Astrocyte (in vitro differentiated cells and primary cell): ENCODE measurements around the gene PAIP2. TPM values are rescaled to one million over a fixed set of nuclear protein-coding genes. Genes with fewer than 3 reads are reported as not detected.

Source experiments
- DNase-seq: peaks from one replicate; pipeline ENCODE4 v3.0.0-alpha.2; 2010; ENCODE audit warnings: low read depth
- FAIRE-seq: peaks from 2 replicates; lab custom pipeline; 2011; peaks lifted over from hg19 to GRCh38; lab: Jason Lieb, UNC
- H2AFZ ChIP-seq: 2 replicates; pipeline ENCODE4 v1.6.0; 2012; ENCODE audit warnings: low read depth, low read length, inconsistent platforms
- H3K27ac ChIP-seq: 2 replicates; pipeline ENCODE4 v1.5.1; 2011; ENCODE audit warnings: low read depth, low read length, inconsistent platforms
- H3K27me3 ChIP-seq: 2 replicates; pipeline ENCODE4 v1.6.0; 2011; ENCODE audit warnings: low read length, inconsistent platforms; ENCODE audit not compliant: insufficient read depth
- H3K36me3 ChIP-seq: 2 replicates; pipeline ENCODE4 v1.5.1; 2011; ENCODE audit warnings: low read length, inconsistent platforms; ENCODE audit not compliant: insufficient read depth
- H3K4me1 ChIP-seq: 2 replicates; pipeline ENCODE4 v1.5.1; 2011; ENCODE audit warnings: low read length, inconsistent platforms; ENCODE audit not compliant: insufficient read depth
- H3K4me2 ChIP-seq: 2 replicates; pipeline ENCODE4 v1.6.0; 2012; ENCODE audit warnings: low read length, inconsistent platforms
- H3K4me3 ChIP-seq: 2 replicates; pipeline ENCODE4 v1.5.1; 2011; ENCODE audit warnings: low read depth, mild to moderate bottlenecking, low read length, inconsistent platforms; ENCODE audit not compliant: insufficient read depth
- H3K79me2 ChIP-seq: 2 replicates; pipeline ENCODE4 v1.6.0; 2012; ENCODE audit warnings: mild to moderate bottlenecking, low read length, inconsistent platforms; ENCODE audit not compliant: insufficient read depth
- H3K9ac ChIP-seq: 2 replicates; pipeline ENCODE4 v1.6.0; 2012; ENCODE audit warnings: mild to moderate bottlenecking, low read length, inconsistent platforms
- H3K9me3 ChIP-seq: 2 replicates; pipeline ENCODE4 v1.5.1; 2012; ENCODE audit warnings: low read depth, mild to moderate bottlenecking, low read length, inconsistent platforms; ENCODE audit not compliant: insufficient read depth
- H4K20me1 ChIP-seq: 2 replicates; pipeline ENCODE4 v1.6.0; 2012; ENCODE audit warnings: low read length, inconsistent platforms; ENCODE audit not compliant: insufficient read depth
- H3K27ac Mint-ChIP-seq: one replicate; pipeline ENCODE4 v1.8.0; 2021; ENCODE audit warnings: mild to moderate bottlenecking, mixed read lengths; ENCODE audit not compliant: unreplicated experiment
- H3K27me3 Mint-ChIP-seq: one replicate; pipeline ENCODE4 v1.8.0; 2021; ENCODE audit warnings: low read depth, mixed read lengths; ENCODE audit not compliant: unreplicated experiment
- H3K36me3 Mint-ChIP-seq: one replicate; pipeline ENCODE4 v1.8.0; 2021; ENCODE audit warnings: low read depth, mixed read lengths; ENCODE audit not compliant: unreplicated experiment
- H3K4me1 Mint-ChIP-seq: one replicate; pipeline ENCODE4 v1.8.0; 2021; ENCODE audit warnings: low read depth, mixed read lengths; ENCODE audit not compliant: unreplicated experiment
- H3K4me3 Mint-ChIP-seq: one replicate; pipeline ENCODE4 v1.8.0; 2021; ENCODE audit warnings: mild to moderate bottlenecking, moderate library complexity, mixed read lengths; ENCODE audit not compliant: unreplicated experiment
- H3K9me3 Mint-ChIP-seq: one replicate; pipeline ENCODE4 v1.8.0; 2021; ENCODE audit warnings: mild to moderate bottlenecking, mixed read lengths; ENCODE audit not compliant: unreplicated experiment
- EZH2 ChIP-seq: IDR thresholded peaks from 2 replicates; pipeline ENCODE4 v1.6.1; 2012; ENCODE audit warnings: mild to moderate bottlenecking, low read length, inconsistent platforms; ENCODE audit not compliant: insufficient read depth
- total RNA-seq: library from RNA; stranded (reverse); gene quantifications from 2 replicates; pipeline ENCODE4 v1.2.1, GENCODE V29; 2021
- TF ChIP-seq, protein P1 (sequence below): IDR thresholded peaks from 2 replicates; pipeline ENCODE4 v1.5.1; 2011; ENCODE audit warnings: low read depth, mild to moderate bottlenecking, inconsistent platforms, low read length, moderate library complexity; ENCODE audit not compliant: insufficient read depth

Gene PAIP2
- total RNA-seq, 1 donor from 2014 or later = 75.3 TPM

DNA sequence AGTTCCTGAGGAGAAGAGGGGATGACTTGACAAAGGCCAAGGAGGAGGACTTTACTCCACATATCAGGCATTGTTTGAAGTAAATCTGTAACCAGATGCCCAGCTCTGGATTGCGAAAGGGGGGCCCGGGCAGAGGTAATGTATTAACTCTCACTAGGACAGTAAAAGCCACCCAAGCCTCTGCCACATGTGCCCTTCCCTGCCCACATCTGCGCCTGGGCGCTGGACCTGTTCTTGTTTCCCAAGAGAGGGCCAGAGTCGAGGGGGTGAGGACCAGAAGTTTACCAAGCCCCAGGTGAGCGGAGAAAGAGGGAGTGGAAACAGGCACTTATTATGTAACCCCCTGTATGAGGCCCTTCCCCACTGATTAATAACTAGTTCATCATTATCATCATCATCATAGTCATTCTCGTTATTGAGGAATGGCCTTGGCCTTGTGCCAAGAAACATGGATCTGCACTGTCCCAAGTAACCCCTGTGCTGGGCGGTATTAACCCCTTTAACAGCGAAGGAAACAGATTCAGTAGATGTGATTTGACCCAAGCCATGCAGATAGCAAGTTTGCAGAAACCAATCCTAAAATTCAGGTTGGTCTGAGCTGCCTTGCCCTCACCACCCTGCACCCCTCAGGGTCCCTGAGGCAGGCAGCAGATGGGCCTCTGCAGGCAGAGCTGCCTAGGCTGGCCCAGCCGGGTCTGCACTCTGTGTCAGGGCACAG is 41.8 kb downstream of the PAIP2 start, which contains the start of gene SLC23A1:
Gene SLC23A1, minus strand, starts transcription at position 23 of the 718 bp plus-strand sequence. CDS start 44 bp downstream, outside the sequence.
- Histone ChIP-seq H3K36me3 (no peaks in the 10 kb centered on the region), H3K79me2 (no peaks in the 10 kb centered on the region), H3K4me2 (no peak within 1 kb of the TSS), H3K4me3 (no peak within 1 kb of the TSS), H3K27ac (no peak within 1 kb of the TSS), H3K4me1 (no peaks in the 10 kb centered on the region), H3K27me3 (no peaks in the 10 kb centered on the region), H4K20me1 (peaks cover 7% of the 10 kb centered on the region), H3K9ac (no peak within 1 kb of the TSS), H3K9me3 (no peaks in the 10 kb centered on the region), H2AFZ (no peak within 1 kb of the TSS)
- no peak within 1 kb of the TSS for H3K4me3 Mint-ChIP-seq
- no peaks in the 10 kb centered on the region for H3K4me1 Mint-ChIP-seq
- FAIRE-seq = no peak
- no peak for DNase-seq
- no peak within 1 kb of the TSS for H3K27ac Mint-ChIP-seq
- TF ChIP-seq, protein P1, sequence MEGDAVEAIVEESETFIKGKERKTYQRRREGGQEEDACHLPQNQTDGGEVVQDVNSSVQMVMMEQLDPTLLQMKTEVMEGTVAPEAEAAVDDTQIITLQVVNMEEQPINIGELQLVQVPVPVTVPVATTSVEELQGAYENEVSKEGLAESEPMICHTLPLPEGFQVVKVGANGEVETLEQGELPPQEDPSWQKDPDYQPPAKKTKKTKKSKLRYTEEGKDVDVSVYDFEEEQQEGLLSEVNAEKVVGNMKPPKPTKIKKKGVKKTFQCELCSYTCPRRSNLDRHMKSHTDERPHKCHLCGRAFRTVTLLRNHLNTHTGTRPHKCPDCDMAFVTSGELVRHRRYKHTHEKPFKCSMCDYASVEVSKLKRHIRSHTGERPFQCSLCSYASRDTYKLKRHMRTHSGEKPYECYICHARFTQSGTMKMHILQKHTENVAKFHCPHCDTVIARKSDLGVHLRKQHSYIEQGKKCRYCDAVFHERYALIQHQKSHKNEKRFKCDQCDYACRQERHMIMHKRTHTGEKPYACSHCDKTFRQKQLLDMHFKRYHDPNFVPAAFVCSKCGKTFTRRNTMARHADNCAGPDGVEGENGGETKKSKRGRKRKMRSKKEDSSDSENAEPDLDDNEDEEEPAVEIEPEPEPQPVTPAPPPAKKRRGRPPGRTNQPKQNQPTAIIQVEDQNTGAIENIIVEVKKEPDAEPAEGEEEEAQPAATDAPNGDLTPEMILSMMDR = no peak
- TF ChIP-seq EZH2 = no peak
- peaks cover 8% of the 10 kb centered on the region for H3K36me3 Mint-ChIP-seq
- H3K27me3 Mint-ChIP-seq = peaks cover 16% of the 10 kb centered on the region
- no peaks in the 10 kb centered on the region for H3K9me3 Mint-ChIP-seq

DNA sequence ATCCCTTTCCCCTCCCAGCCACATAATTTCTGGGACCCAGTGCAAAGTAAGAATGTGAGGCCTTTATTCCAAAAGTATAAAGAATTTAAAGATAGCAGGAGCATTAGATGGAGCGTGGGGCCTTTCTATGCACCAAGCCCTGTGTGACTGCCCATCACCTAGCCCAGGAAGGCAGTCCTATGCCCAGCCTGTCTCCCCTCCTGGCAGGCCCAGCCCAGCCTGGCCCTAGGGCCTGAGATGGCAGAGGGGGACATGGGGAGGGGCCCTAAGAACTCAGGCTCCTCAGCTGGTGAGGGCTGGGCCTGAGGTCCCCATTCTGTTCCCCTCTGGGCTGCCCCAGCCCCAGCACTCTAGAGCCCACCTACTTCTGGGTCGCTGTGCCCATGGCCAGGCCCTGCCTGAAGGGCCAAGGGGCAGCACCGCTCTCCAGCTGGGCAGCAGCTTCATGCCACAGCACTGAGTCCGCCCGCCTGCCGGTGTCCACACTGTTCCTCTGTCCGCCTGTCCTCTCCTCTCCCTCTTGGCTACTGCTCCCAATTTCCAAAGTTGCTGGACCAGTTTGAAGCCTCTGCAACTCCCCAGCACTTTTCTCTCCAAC is 42.4 kb downstream of the PAIP2 start:
- H3K27me3 Mint-ChIP-seq = peaks cover 16% of the 10 kb centered on the region
- no peak overlapping the region for H3K4me3 ChIP-seq
- H4K20me1 ChIP-seq = peaks cover 6% of the 10 kb centered on the region
- H3K27ac Mint-ChIP-seq = peak overlapping the region; percentile 20
- no peaks in the 10 kb centered on the region for H3K36me3 ChIP-seq
- no peak for FAIRE-seq
- H3K27me3 ChIP-seq = no peaks in the 10 kb centered on the region
- H3K4me1 Mint-ChIP-seq = no peaks in the 10 kb centered on the region
- H3K4me3 Mint-ChIP-seq = no peak overlapping the region
- no peaks in the 10 kb centered on the region for H3K9me3 ChIP-seq
- peaks cover 7% of the 10 kb centered on the region for H3K36me3 Mint-ChIP-seq
- H3K9ac ChIP-seq = no peak overlapping the region
- H3K4me2 ChIP-seq = no peak overlapping the region
- H3K79me2 ChIP-seq = no peaks in the 10 kb centered on the region
- no peak overlapping the region for H3K27ac ChIP-seq
- H3K9me3 Mint-ChIP-seq = no peaks in the 10 kb centered on the region
- H3K4me1 ChIP-seq = no peaks in the 10 kb centered on the region
- no peak overlapping the region for H2AFZ ChIP-seq
- no peak for DNase-seq
- TF ChIP-seq, protein P1 = no peak
- TF ChIP-seq EZH2 = no peak
